DOHH2 (cell line): ENCODE measurements around the gene ALG2.

Experiments used
- EZH2phosphoT487 ChIP-seq: fragments of 200-600 bp; sonication (generic); IDR thresholded peaks from 2 replicates; pipeline ENCODE4 v1.6.1; 2017; ENCODE audit warnings: borderline replicate concordance, mild to moderate bottlenecking, antibody characterized with exemption, low read length, moderate library complexity, mixed read lengths
- TF ChIP-seq, protein P1 (sequence below): fragments of 200-600 bp; sonication (generic); IDR thresholded peaks from one replicate; pipeline ENCODE4 v1.5.1; 2014; ENCODE audit warnings: antibody characterized with exemption, mild to moderate bottlenecking, low read depth, low read length; ENCODE audit not compliant: poor library complexity, severe bottlenecking

DNA sequence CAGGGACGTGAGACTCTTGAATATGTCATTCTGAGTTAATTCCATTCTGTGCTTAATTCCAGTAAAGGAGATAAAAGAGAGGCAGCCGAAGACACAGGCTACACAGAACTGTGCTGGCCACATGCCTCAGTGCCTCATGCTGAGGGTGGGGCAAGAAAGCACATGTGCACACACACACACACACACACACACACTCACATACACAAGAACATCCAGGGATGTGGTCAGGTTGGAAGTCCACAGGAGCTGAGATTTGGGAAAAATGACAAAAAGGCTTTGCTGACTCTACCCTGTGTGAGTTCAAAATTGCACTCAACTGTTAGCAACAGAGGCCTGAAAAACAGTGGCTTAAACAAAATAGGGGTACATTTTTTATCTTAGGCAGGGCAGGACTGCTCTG is 40.5 kb downstream of the ALG2 start:
- TF ChIP-seq, protein P1, sequence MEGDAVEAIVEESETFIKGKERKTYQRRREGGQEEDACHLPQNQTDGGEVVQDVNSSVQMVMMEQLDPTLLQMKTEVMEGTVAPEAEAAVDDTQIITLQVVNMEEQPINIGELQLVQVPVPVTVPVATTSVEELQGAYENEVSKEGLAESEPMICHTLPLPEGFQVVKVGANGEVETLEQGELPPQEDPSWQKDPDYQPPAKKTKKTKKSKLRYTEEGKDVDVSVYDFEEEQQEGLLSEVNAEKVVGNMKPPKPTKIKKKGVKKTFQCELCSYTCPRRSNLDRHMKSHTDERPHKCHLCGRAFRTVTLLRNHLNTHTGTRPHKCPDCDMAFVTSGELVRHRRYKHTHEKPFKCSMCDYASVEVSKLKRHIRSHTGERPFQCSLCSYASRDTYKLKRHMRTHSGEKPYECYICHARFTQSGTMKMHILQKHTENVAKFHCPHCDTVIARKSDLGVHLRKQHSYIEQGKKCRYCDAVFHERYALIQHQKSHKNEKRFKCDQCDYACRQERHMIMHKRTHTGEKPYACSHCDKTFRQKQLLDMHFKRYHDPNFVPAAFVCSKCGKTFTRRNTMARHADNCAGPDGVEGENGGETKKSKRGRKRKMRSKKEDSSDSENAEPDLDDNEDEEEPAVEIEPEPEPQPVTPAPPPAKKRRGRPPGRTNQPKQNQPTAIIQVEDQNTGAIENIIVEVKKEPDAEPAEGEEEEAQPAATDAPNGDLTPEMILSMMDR: no peak
- TF ChIP-seq EZH2phosphoT487: no peak
